HepG2 (cell line): ENCODE data around the gene VRK2. TPM values are rescaled to one million over a fixed set of nuclear protein-coding genes. Genes with fewer than 3 reads are reported as not detected.

ENCODE experiments used
- ATAC-seq: fragments of 200-7000 bp; cut with Tn5 transposase; 3 replicates; pipeline ENCODE4 v1.9.1; 2020; ENCODE audit warnings: mild to moderate bottlenecking, moderate library complexity
- BruUV-seq: library from RNA; stranded (reverse); fragments of 400-500 nt; replicated peaks from 2 replicates; lab custom pipeline; 2021; lab: Mats Ljungman, UMichigan
- CTCF ChIA-PET: fragments of 300-600 bp; formaldehyde crosslinking; extraction: SDS; loops from one replicate; lab custom pipeline; 2021; ENCODE audit warnings: low total read pairs, inconsistent platforms, low intra/inter-chr PET ratio; lab: Yijun Ruan, JAX
- POLR2A ChIA-PET: fragments of 350-600 bp; sonication (Branson Sonifier 250); formaldehyde crosslinking; loops from one replicate; lab custom pipeline; 2020; ENCODE audit warnings: antibody characterized with exemption, inconsistent platforms; lab: Yijun Ruan, JAX
- DNase-seq: peaks from one replicate; pipeline ENCODE4 v3.0.0-alpha.2; 2015; ENCODE audit warnings: low spot score
- FAIRE-seq: peaks from 3 replicates; lab custom pipeline; 2011; peaks lifted over from hg19 to GRCh38; lab: Jason Lieb, UNC
- H2AFZ ChIP-seq: one replicate; pipeline ENCODE4 v1.6.1; 2011; ENCODE audit warnings: low read length, inconsistent platforms
- H3K27ac ChIP-seq: fragments of 300-600 bp; 3 replicates; pipeline ENCODE4 v1.8.0; 2011; ENCODE audit warnings: mixed run types, mild to moderate bottlenecking, mixed read lengths, low read length, inconsistent platforms; ENCODE audit not compliant: insufficient read depth; ENCODE audit errors: extremely low read length
- H3K27me3 ChIP-seq, 2 experiments: fragments of 200-600 bp in 1 of 2; 2 replicates in 1 of 2; 3 replicates in 1 of 2; pipeline versions ENCODE4 v1.6.0 to v1.8.0; 2011; ENCODE audit warnings: low read length in 2 of 2, mild to moderate bottlenecking in 2 of 2, moderate library complexity in 2 of 2, inconsistent platforms in 1 of 2; ENCODE audit not compliant: insufficient read depth in 2 of 2, control insufficient read depth in 1 of 2
- H3K36me3 ChIP-seq, 2 experiments: fragments of 200-600 bp in 1 of 2; replicated peaks in 1 of 2; 2 replicates in 1 of 2; 3 replicates in 1 of 2; pipeline versions ENCODE4 v1.5.1 to v1.8.0; 2011; ENCODE audit warnings: low read length in 2 of 2, inconsistent platforms in 1 of 2; ENCODE audit not compliant: insufficient read depth in 2 of 2, control insufficient read depth in 1 of 2
- H3K4me1 ChIP-seq: 2 replicates; pipeline ENCODE4 v1.5.1; 2012; ENCODE audit warnings: low read length, inconsistent platforms; ENCODE audit not compliant: insufficient read depth
- H3K4me2 ChIP-seq: 2 replicates; pipeline ENCODE4 v1.6.0; 2011; ENCODE audit warnings: low read depth, low read length, inconsistent platforms
- H3K4me3 ChIP-seq, 3 experiments: fragments of 200-600 bp in 1 of 3; sonication (generic), shearing (Covaris generic) in 1 of 3; replicated peaks in 1 of 3; 2 replicates each; pipeline ENCODE4 v1.5.1; 2011 to 2016; ENCODE audit warnings: low read length in 3 of 3, inconsistent platforms in 2 of 3, low read depth in 2 of 3, mild to moderate bottlenecking in 2 of 3, control low read depth in 1 of 3, mixed read lengths in 1 of 3; ENCODE audit not compliant: insufficient read depth in 1 of 3
- H3K79me2 ChIP-seq: one replicate; pipeline ENCODE4 v1.6.1; 2011; ENCODE audit warnings: low read length, inconsistent platforms; ENCODE audit not compliant: insufficient read depth
- H3K9ac ChIP-seq: 2 replicates; pipeline ENCODE4 v1.6.0; 2011; ENCODE audit warnings: mild to moderate bottlenecking, low read depth, low read length, inconsistent platforms; ENCODE audit not compliant: insufficient read depth
- H3K9me3 ChIP-seq: 2 replicates; pipeline ENCODE4 v1.5.1; 2012; ENCODE audit warnings: mild to moderate bottlenecking, low read length
- H4K20me1 ChIP-seq: 2 replicates; pipeline ENCODE4 v1.6.0; 2011; ENCODE audit warnings: inconsistent platforms, mild to moderate bottlenecking, low read length, moderate library complexity; ENCODE audit not compliant: insufficient read depth
- CREB1 ChIP-seq, 2 experiments: fragments of 450-650 bp in 1 of 2; IDR thresholded peaks; 2 replicates each; pipeline ENCODE4 v1.6.1; 2016 to 2017; ENCODE audit warnings: control low read depth in 1 of 2, mild to moderate bottlenecking in 1 of 2, missing compliant biosample characterization in 1 of 2, missing genetic modification characterization in 1 of 2
- HDAC1 ChIP-seq: sonication (generic); formaldehyde crosslinking; IDR thresholded peaks from 2 replicates; pipeline ENCODE4 v1.5.1; 2020; ENCODE audit warnings: mild to moderate bottlenecking, missing genetic modification reagents
- PAX8 ChIP-seq: sonication (generic); formaldehyde crosslinking; IDR thresholded peaks from 2 replicates; pipeline ENCODE4 v1.8.0; 2022; ENCODE audit warnings: mild to moderate bottlenecking, missing genetic modification reagents, borderline replicate concordance
- SALL1 ChIP-seq: sonication (generic); formaldehyde crosslinking; IDR thresholded peaks from 2 replicates; pipeline ENCODE4 v1.8.0; 2022; ENCODE audit warnings: mild to moderate bottlenecking, missing genetic modification reagents
- SKI ChIP-seq: fragments of 450-650 bp; IDR thresholded peaks from one replicate; pipeline ENCODE4 v1.6.1; 2018; ENCODE audit warnings: mild to moderate bottlenecking; ENCODE audit not compliant: partially characterized antibody
- TARDBP ChIP-seq: sonication (generic); formaldehyde crosslinking; IDR thresholded peaks from 2 replicates; pipeline ENCODE4 v1.8.0; 2022; ENCODE audit warnings: mild to moderate bottlenecking, missing genetic modification reagents
- TSC22D2 ChIP-seq: sonication (generic); formaldehyde crosslinking; IDR thresholded peaks from 2 replicates; pipeline ENCODE4 v1.5.1; 2020; ENCODE audit warnings: missing genetic modification reagents, mild to moderate bottlenecking, borderline replicate concordance
- ZNF547 ChIP-seq: sonication (generic); formaldehyde crosslinking; IDR thresholded peaks from 2 replicates; pipeline ENCODE4 v1.5.1; 2020; ENCODE audit warnings: mild to moderate bottlenecking, missing genetic modification reagents
- ZNF724P ChIP-seq: sonication (generic); formaldehyde crosslinking; IDR thresholded peaks from 2 replicates; pipeline ENCODE4 v1.8.0; 2022; ENCODE audit warnings: missing genetic modification reagents, borderline replicate concordance
- ZSCAN29 ChIP-seq: sonication (generic); formaldehyde crosslinking; conservative IDR thresholded peaks from 2 replicates; pipeline ENCODE4 v1.4.0; 2020; ENCODE audit warnings: mild to moderate bottlenecking, missing genetic modification reagents
- ZSCAN9 ChIP-seq: IDR thresholded peaks from 2 replicates; pipeline ENCODE4 v1.6.1; 2016; ENCODE audit warnings: borderline replicate concordance
- in situ Hi-C: cut with HindIII; loops from 2 replicates; pipeline ENCODE4 v1.10.0; 2017; ENCODE audit warnings: low pct_unique_long_range_greater_than_20kb; ENCODE audit not compliant: extremely low pct_ligation_motif_present
- intact Hi-C: fragments of 100-400 bp; cut with micrococcal nuclease; formaldehyde crosslinking; loops from one replicate; pipeline ENCODE4 v1.10.0; 2022; ENCODE audit not compliant: unreplicated experiment
- polyA plus RNA-seq, 8 experiments: library from polyadenylated mRNA; depleted of rRNA in 3 of 8; stranded (reverse) in 7 of 8; unstranded in 1 of 8; fragments of >200 nt; fragmentation: Illumina TruSeq in 4 of 8; extraction: Trizol in 4 of 8; gene quantifications; 2 replicates each; pipeline versions ENCODE4 v1.2.1 to v1.2.3, GENCODE V29; 2011 to 2016; ENCODE audit warnings: low read depth in 4 of 8, missing spikeins in 1 of 8, mixed read lengths in 1 of 8; ENCODE audit not compliant: insufficient read depth in 1 of 8
- total RNA-seq, 5 experiments: library from RNA; depleted of rRNA; stranded (reverse); fragments of >200 nt; fragmentation: Illumina TruSeq; extraction: Trizol; gene quantifications; 2 replicates each; pipeline ENCODE4 v1.2.3, GENCODE V29; 2016; ENCODE audit warnings: low read depth in 1 of 5
- TF ChIP-seq, protein P1 (sequence below): IDR thresholded peaks from 2 replicates; pipeline ENCODE4 v1.6.1; 2012; ENCODE audit warnings: inconsistent platforms
- TF ChIP-seq, protein P2 (sequence below): sonication (generic); formaldehyde crosslinking; IDR thresholded peaks from 2 replicates; pipeline ENCODE4 v1.9.0; 2021; ENCODE audit warnings: missing genetic modification reagents, borderline replicate concordance
- TF ChIP-seq, protein P3 (sequence below): sonication (generic); formaldehyde crosslinking; IDR thresholded peaks from 2 replicates; pipeline ENCODE4 v1.4.0; 2020; ENCODE audit warnings: missing genetic modification reagents, borderline replicate concordance
- TF ChIP-seq, protein P4 (sequence below): sonication (generic); formaldehyde crosslinking; IDR thresholded peaks from 2 replicates; pipeline ENCODE4 v1.4.0; 2020; ENCODE audit warnings: missing genetic modification reagents

Gene VRK2
- total and polyA plus RNA-seq, 2 of the 13 experiments (the other 11 are each of a cell fraction or from before 2014, with no cell fraction given), result 13.3 to 29.1 TPM

DNA sequence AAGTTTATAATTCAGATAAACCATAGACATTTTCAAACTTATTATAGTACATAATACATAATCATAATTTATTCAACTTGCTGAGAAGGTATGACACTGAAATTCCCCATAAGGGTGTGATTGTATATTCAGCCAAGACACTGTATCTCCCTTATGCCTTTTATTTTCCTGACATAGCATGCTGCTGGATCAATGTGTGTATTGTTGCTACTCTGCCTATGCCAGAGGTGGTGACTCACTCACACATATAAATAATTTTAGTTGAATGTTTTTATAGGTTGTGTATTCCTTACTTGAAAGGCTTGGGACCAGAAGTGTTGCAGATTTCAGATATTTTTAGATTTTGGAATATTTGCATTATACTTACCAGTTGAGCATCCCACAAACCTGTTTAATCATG is 86.8 kb downstream of the VRK2 start:
- Histone ChIP-seq H3K36me3 (peaks cover 1 to 10% of the 10 kb centered on the region in 2 experiments; a peak in 3 of 5 replicates), H3K9ac (no peak overlapping the region), H4K20me1 (no peaks in the 10 kb centered on the region), H3K27ac (no peak overlapping the region), H3K4me1 (no peaks in the 10 kb centered on the region), H3K4me2 (no peak overlapping the region), H3K4me3 (no peak overlapping the region), H3K79me2 (no peaks in the 10 kb centered on the region), H2AFZ (no peak overlapping the region), H3K27me3 (no peaks in the 10 kb centered on the region), H3K9me3 (no peaks in the 10 kb centered on the region)
- FAIRE-seq, result no peak
- ChIA-PET CTCF (no interaction called here), POLR2A (no interaction called here)
- no TSS peak for BruUV-seq
- DNase-seq, result no peak
- intact Hi-C loops, result loop anchor here (5.0 to 10.0 kb wide), 2 partner anchors 226 to 231 kb away; no protein-coding TSS in a partner anchor
- in situ Hi-C loops, result loop anchor here (5.0 kb wide), 1 partner anchor 314 kb away; no protein-coding TSS in a partner anchor
- no peak for ATAC-seq
- TF ChIP-seq TARDBP (CRISPR knock-in tag) (no peak), ZSCAN29 (no peak), PAX8 (no peak), HDAC1 (CRISPR knock-in tag) (no peak), SALL1 (CRISPR knock-in tag) (no peak), ZSCAN9 (CRISPR knock-in tag) (no peak), ZNF547 (no peak), ZNF724P (no peak), TSC22D2 (CRISPR knock-in tag) (no peak), CREB1 (IDR thresholded peaks at IDR 0.05) (no peak), CREB1 (CRISPR knock-in tag; IDR thresholded peaks at IDR 0.05) (no peak), SKI (no peak)
- TF ChIP-seq, protein P1, sequence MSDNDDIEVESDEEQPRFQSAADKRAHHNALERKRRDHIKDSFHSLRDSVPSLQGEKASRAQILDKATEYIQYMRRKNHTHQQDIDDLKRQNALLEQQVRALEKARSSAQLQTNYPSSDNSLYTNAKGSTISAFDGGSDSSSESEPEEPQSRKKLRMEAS, result no peak
- TF ChIP-seq, protein P2, sequence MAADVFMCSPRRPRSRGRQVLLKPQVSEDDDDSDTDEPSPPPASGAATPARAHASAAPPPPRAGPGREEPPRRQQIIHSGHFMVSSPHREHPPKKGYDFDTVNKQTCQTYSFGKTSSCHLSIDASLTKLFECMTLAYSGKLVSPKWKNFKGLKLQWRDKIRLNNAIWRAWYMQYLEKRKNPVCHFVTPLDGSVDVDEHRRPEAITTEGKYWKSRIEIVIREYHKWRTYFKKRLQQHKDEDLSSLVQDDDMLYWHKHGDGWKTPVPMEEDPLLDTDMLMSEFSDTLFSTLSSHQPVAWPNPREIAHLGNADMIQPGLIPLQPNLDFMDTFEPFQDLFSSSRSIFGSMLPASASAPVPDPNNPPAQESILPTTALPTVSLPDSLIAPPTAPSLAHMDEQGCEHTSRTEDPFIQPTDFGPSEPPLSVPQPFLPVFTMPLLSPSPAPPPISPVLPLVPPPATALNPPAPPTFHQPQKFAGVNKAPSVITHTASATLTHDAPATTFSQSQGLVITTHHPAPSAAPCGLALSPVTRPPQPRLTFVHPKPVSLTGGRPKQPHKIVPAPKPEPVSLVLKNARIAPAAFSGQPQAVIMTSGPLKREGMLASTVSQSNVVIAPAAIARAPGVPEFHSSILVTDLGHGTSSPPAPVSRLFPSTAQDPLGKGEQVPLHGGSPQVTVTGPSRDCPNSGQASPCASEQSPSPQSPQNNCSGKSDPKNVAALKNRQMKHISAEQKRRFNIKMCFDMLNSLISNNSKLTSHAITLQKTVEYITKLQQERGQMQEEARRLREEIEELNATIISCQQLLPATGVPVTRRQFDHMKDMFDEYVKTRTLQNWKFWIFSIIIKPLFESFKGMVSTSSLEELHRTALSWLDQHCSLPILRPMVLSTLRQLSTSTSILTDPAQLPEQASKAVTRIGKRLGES (CRISPR knock-in tag), result no peak
- TF ChIP-seq, protein P3, sequence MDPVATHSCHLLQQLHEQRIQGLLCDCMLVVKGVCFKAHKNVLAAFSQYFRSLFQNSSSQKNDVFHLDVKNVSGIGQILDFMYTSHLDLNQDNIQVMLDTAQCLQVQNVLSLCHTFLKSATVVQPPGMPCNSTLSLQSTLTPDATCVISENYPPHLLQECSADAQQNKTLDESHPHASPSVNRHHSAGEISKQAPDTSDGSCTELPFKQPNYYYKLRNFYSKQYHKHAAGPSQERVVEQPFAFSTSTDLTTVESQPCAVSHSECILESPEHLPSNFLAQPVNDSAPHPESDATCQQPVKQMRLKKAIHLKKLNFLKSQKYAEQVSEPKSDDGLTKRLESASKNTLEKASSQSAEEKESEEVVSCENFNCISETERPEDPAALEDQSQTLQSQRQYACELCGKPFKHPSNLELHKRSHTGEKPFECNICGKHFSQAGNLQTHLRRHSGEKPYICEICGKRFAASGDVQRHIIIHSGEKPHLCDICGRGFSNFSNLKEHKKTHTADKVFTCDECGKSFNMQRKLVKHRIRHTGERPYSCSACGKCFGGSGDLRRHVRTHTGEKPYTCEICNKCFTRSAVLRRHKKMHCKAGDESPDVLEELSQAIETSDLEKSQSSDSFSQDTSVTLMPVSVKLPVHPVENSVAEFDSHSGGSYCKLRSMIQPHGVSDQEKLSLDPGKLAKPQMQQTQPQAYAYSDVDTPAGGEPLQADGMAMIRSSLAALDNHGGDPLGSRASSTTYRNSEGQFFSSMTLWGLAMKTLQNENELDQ (CRISPR knock-in tag), result no peak
- TF ChIP-seq, protein P4, sequence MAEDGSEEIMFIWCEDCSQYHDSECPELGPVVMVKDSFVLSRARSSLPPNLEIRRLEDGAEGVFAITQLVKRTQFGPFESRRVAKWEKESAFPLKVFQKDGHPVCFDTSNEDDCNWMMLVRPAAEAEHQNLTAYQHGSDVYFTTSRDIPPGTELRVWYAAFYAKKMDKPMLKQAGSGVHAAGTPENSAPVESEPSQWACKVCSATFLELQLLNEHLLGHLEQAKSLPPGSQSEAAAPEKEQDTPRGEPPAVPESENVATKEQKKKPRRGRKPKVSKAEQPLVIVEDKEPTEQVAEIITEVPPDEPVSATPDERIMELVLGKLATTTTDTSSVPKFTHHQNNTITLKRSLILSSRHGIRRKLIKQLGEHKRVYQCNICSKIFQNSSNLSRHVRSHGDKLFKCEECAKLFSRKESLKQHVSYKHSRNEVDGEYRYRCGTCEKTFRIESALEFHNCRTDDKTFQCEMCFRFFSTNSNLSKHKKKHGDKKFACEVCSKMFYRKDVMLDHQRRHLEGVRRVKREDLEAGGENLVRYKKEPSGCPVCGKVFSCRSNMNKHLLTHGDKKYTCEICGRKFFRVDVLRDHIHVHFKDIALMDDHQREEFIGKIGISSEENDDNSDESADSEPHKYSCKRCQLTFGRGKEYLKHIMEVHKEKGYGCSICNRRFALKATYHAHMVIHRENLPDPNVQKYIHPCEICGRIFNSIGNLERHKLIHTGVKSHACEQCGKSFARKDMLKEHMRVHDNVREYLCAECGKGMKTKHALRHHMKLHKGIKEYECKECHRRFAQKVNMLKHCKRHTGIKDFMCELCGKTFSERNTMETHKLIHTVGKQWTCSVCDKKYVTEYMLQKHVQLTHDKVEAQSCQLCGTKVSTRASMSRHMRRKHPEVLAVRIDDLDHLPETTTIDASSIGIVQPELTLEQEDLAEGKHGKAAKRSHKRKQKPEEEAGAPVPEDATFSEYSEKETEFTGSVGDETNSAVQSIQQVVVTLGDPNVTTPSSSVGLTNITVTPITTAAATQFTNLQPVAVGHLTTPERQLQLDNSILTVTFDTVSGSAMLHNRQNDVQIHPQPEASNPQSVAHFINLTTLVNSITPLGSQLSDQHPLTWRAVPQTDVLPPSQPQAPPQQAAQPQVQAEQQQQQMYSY (CRISPR knock-in tag), result no peak
